HCT116 (cell line): ENCODE results near the gene EWSR1. TPM values are rescaled to one million over a fixed set of nuclear protein-coding genes. Genes with fewer than 3 reads are reported as not detected.

Experiments used
- ATAC-seq: fragments of 200-7000 bp; cut with Tn5 transposase; 2 replicates; pipeline ENCODE4 v1.9.1; 2020; ENCODE audit warnings: mild to moderate bottlenecking, moderate library complexity
- BruUV-seq: library from RNA; stranded (reverse); fragments of 400-500 nt; replicated peaks from 2 replicates; lab custom pipeline; 2021; lab: Mats Ljungman, UMichigan
- CTCF ChIA-PET: fragments of 300-600 bp; sonication (Branson Sonifier 250); formaldehyde crosslinking; loops from one replicate; lab custom pipeline; 2021; ENCODE audit warnings: antibody characterized with exemption; lab: Charles Lee
- POLR2A ChIA-PET: fragments of 300-600, 350-600 bp; sonication (Branson Sonifier 250); formaldehyde crosslinking; loops from one replicate; lab custom pipeline; 2021; ENCODE audit warnings: antibody characterized with exemption; lab: Charles Lee
- RAD21 ChIA-PET, 2 experiments: fragments of 300-600 bp; sonication (Branson Sonifier 250); formaldehyde crosslinking; loops; one replicate each; lab custom pipeline; 2023; ENCODE audit warnings: low total read pairs in 2 of 2; ENCODE audit not compliant: uncharacterized antibody in 2 of 2, unreplicated experiment in 2 of 2, low non-redundant PET in 1 of 2; lab: Charles Lee
- DNase-seq: peaks from one replicate; pipeline ENCODE4 v3.0.0-alpha.2; 2010; ENCODE audit warnings: low read depth, low spot score
- H2AFZ ChIP-seq: fragments of 200-600 bp; shearing (Covaris generic), sonication (generic); 2 replicates; pipeline ENCODE4 v1.6.1; 2017; ENCODE audit warnings: low read depth, mixed run types, mixed read lengths, antibody characterized with exemption, low read length; ENCODE audit not compliant: poor library complexity, severe bottlenecking
- H3K27ac ChIP-seq: 2 replicates; pipeline ENCODE4 v1.5.1; 2012; ENCODE audit warnings: low read depth, low read length
- H3K27me3 ChIP-seq: fragments of 200-600 bp; sonication (generic); 2 replicates; pipeline ENCODE4 v1.6.1; 2016; ENCODE audit warnings: mixed run types, low read length, mixed read lengths; ENCODE audit not compliant: insufficient read depth
- H3K36me3 ChIP-seq, 2 experiments: fragments of 200-500 bp in 1 of 2; fragments of 200-600 bp in 1 of 2; sonication (Bioruptor generic) in 1 of 2; sonication (generic) in 1 of 2; 2 replicates each; pipeline versions ENCODE4 v1.5.1 to v1.6.1; 2014 to 2016; ENCODE audit warnings: low read length in 2 of 2, inconsistent platforms in 1 of 2, mixed read lengths in 1 of 2, mixed run types in 1 of 2; ENCODE audit not compliant: insufficient read depth in 2 of 2, control insufficient read depth in 1 of 2
- H3K4me1 ChIP-seq, 2 experiments: fragments of 200-600 bp in 1 of 2; sonication (generic) in 1 of 2; 2 replicates each; pipeline versions ENCODE4 v1.5.1 to v1.6.1; 2012 to 2017; ENCODE audit warnings: low read length in 2 of 2, inconsistent platforms in 1 of 2, mild to moderate bottlenecking in 1 of 2, mixed read lengths in 1 of 2, mixed run types in 1 of 2, moderate library complexity in 1 of 2; ENCODE audit not compliant: insufficient read depth in 2 of 2, control insufficient read depth in 1 of 2
- H3K4me2 ChIP-seq: fragments of 200-600 bp; sonication (generic); 2 replicates; pipeline ENCODE4 v1.6.1; 2017; ENCODE audit warnings: mixed run types, low read length, mixed read lengths
- H3K4me3 ChIP-seq, 2 experiments: fragments of 200-600 bp in 1 of 2; sonication (generic) in 1 of 2; replicated peaks in 1 of 2; 2 replicates each; pipeline ENCODE4 v1.5.1; 2011 to 2016; ENCODE audit warnings: low read length in 2 of 2, control low read depth in 1 of 2, low read depth in 1 of 2, mild to moderate bottlenecking in 1 of 2, mixed read lengths in 1 of 2, mixed run types in 1 of 2
- H3K79me2 ChIP-seq: fragments of 200-600 bp; sonication (generic); 2 replicates; pipeline ENCODE4 v1.6.1; 2017; ENCODE audit warnings: mild to moderate bottlenecking, mixed run types, low read length, moderate library complexity, mixed read lengths; ENCODE audit not compliant: insufficient read depth
- H3K9ac ChIP-seq: fragments of 200-600 bp; sonication (generic); 2 replicates; pipeline ENCODE4 v1.6.1; 2016; ENCODE audit warnings: low read length, mixed read lengths
- H3K9me2 ChIP-seq: fragments of 200-600 bp; sonication (generic), shearing (Covaris generic); 2 replicates; pipeline ENCODE4 v1.6.1; 2017; ENCODE audit warnings: mixed run types, mild to moderate bottlenecking, moderate library complexity; ENCODE audit not compliant: insufficient read depth
- H3K9me3 ChIP-seq, 2 experiments: fragments of 200-500 bp in 1 of 2; fragments of 200-600 bp in 1 of 2; sonication (Bioruptor generic) in 1 of 2; sonication (generic) in 1 of 2; 2 replicates each; pipeline ENCODE4 v1.6.1; 2014 to 2017; ENCODE audit warnings: low read length in 2 of 2, mixed read lengths in 2 of 2, inconsistent platforms in 1 of 2, low read depth in 1 of 2, mild to moderate bottlenecking in 1 of 2, mixed run types in 1 of 2, moderate library complexity in 1 of 2; ENCODE audit not compliant: control insufficient read depth in 1 of 2, insufficient read depth in 1 of 2
- H4K20me1 ChIP-seq: fragments of 200-600 bp; sonication (generic), shearing (Covaris generic); 2 replicates; pipeline ENCODE4 v1.6.1; 2017; ENCODE audit warnings: mixed run types, mild to moderate bottlenecking, moderate library complexity; ENCODE audit not compliant: insufficient read depth
- CEBPB ChIP-seq: IDR thresholded peaks from 2 replicates; pipeline ENCODE4 v1.6.1; 2012; ENCODE audit warnings: low read depth
- CTCF ChIP-seq, 3 experiments: fragments of 200-600 bp in 1 of 3; sonication (generic) in 1 of 3; IDR thresholded peaks in 2 of 3; conservative IDR thresholded peaks in 1 of 3; 2 replicates each; pipeline ENCODE4 v1.5.1; 2012 to 2017; ENCODE audit warnings: low read depth in 2 of 3, low read length in 2 of 3, antibody characterized with exemption in 1 of 3, borderline replicate concordance in 1 of 3, control low read depth in 1 of 3, mild to moderate bottlenecking in 1 of 3, mixed read lengths in 1 of 3, mixed run types in 1 of 3, moderate library complexity in 1 of 3; ENCODE audit not compliant: insufficient read depth in 1 of 3
- EGR1 ChIP-seq: IDR thresholded peaks from 2 replicates; pipeline ENCODE4 v1.6.1; 2012; ENCODE audit warnings: low read depth
- ELF1 ChIP-seq: IDR thresholded peaks from 2 replicates; pipeline ENCODE4 v1.6.1; 2012; ENCODE audit warnings: low read depth, borderline replicate concordance
- EZH2 ChIP-seq: fragments of 200-600 bp; sonication (generic); IDR thresholded peaks from 2 replicates; pipeline ENCODE4 v1.6.1; 2017; ENCODE audit warnings: antibody characterized with exemption, mixed run types
- EZH2phosphoT487 ChIP-seq: fragments of 200-600 bp; IDR thresholded peaks from 2 replicates; pipeline ENCODE4 v1.6.1; 2018; ENCODE audit warnings: antibody characterized with exemption, borderline replicate concordance
- JUND ChIP-seq: IDR thresholded peaks from 2 replicates; pipeline ENCODE4 v1.6.1; 2012
- MAX ChIP-seq: IDR thresholded peaks from 2 replicates; pipeline ENCODE4 v1.6.1; 2012
- POLR2AphosphoS5 ChIP-seq: IDR thresholded peaks from 2 replicates; pipeline ENCODE4 v1.6.1; 2011; ENCODE audit warnings: mild to moderate bottlenecking, low read depth, low read length, moderate library complexity
- SIN3A ChIP-seq: IDR thresholded peaks from 2 replicates; pipeline ENCODE4 v1.6.1; 2012; ENCODE audit warnings: low read depth
- TCF7L2 ChIP-seq: IDR thresholded peaks from 2 replicates; pipeline ENCODE4 v1.7.0; 2011; ENCODE audit warnings: borderline replicate concordance, inconsistent platforms; ENCODE audit not compliant: insufficient read depth, insufficient read length; ENCODE audit errors: extremely low read depth
- YY1 ChIP-seq: IDR thresholded peaks from 2 replicates; pipeline ENCODE4 v1.6.1; 2011; ENCODE audit warnings: low read length, low read depth, moderate library complexity, mild to moderate bottlenecking; ENCODE audit not compliant: insufficient replicate concordance; ENCODE audit errors: extremely low read depth
- ZBTB33 ChIP-seq: IDR thresholded peaks from 2 replicates; pipeline ENCODE4 v1.6.1; 2011; ENCODE audit warnings: mild to moderate bottlenecking, low read length, moderate library complexity; ENCODE audit not compliant: insufficient replicate concordance; ENCODE audit errors: extremely low read depth
- ZNF274 ChIP-seq: fragments of 200-500 bp; sonication (Bioruptor generic); IDR thresholded peaks from 2 replicates; pipeline ENCODE4 v1.6.1; 2014; ENCODE audit warnings: mild to moderate bottlenecking, low read depth, low read length, inconsistent platforms
- intact Hi-C: fragments of 100-400 bp; cut with micrococcal nuclease; formaldehyde crosslinking; loops from 2 replicates; pipeline ENCODE4 v1.10.0; 2022
- total RNA-seq: library from RNA; stranded (reverse); gene quantifications from one replicate; pipeline ENCODE4 v1.2.1, GENCODE V29; 2021; ENCODE audit not compliant: unreplicated experiment

The EWSR1 gene
- total RNA-seq, 1 experiment from 2014 or later: 335 TPM

GRCh38 chr22:29325356-29325755 is 57.3 kb downstream of the EWSR1 start:
- Histone ChIP-seq H3K9me2 (no peaks in the 10 kb centered on the region), H3K27ac (no peak overlapping the region), H3K4me2 (no peak overlapping the region), H3K4me3 (no peak overlapping the region)
- DNase-seq: no peak
- RAD21 ChIA-PET: no interaction called here
- TF ChIP-seq EZH2: no peak
- TF ChIP-seq SIN3A: no peak
- no peak for TF ChIP-seq EGR1
- no peak for TF ChIP-seq ZBTB33
- TF ChIP-seq YY1: no peak
- no peak for TF ChIP-seq JUND
- TF ChIP-seq POLR2AphosphoS5: no peak
- TF ChIP-seq ELF1: no peak
- no peak for TF ChIP-seq TCF7L2
- TF ChIP-seq CTCF (IDR thresholded peaks at IDR 0.05 in 2 of 3, conservative IDR thresholded peaks at IDR 0.05 in 1 of 3; ENCODE audit: borderline replicate concordance in 1 of 3, insufficient read depth in 1 of 3, low read depth in 2 of 3, low read length in 2 of 3): no peak
- no peak for TF ChIP-seq EZH2phosphoT487
- no peak for TF ChIP-seq ZNF274
- TF ChIP-seq CEBPB: no peak
- TF ChIP-seq MAX: no peak
- TF ChIP-seq, all 23 proteins: peak for 0
- TSS peak; percentile 19 for BruUV-seq
- no peaks in the 10 kb centered on the region for H3K27me3 ChIP-seq
- no peak overlapping the region for H3K9ac ChIP-seq
- no peaks in the 10 kb centered on the region for H4K20me1 ChIP-seq
- no peak for ATAC-seq
- intact Hi-C loops: no loop called here
- POLR2A ChIA-PET: no interaction called here
- H3K9me3 ChIP-seq: no peaks in the 10 kb centered on the region
- peaks cover 0 to 12% of the 10 kb centered on the region in 2 experiments; a peak in 2 of 4 replicates for H3K4me1 ChIP-seq
- no peaks in the 10 kb centered on the region for H3K79me2 ChIP-seq
- no peak overlapping the region for H2AFZ ChIP-seq
- H3K36me3 ChIP-seq: peaks cover 0 to 8% of the 10 kb centered on the region in 2 experiments; a peak in 1 of 4 replicates
- CTCF ChIA-PET: interaction anchor here (1.3 to 1.9 kb wide), 2 partner anchors 12 to 14 kb away, joined by 3 to 7 read pairs; no protein-coding TSS in a partner anchor
